GM12891 (cell line): Measurements from ENCODE around the gene AGXT2.

Experiments used
- DNase-seq: peaks from one replicate; pipeline ENCODE4 v3.0.0; 2011; ENCODE audit warnings: low spot score; ENCODE audit not compliant: insufficient read length
- FAIRE-seq: peaks from 2 replicates; lab custom pipeline; 2011; peaks lifted over from hg19 to GRCh38; lab: Jason Lieb, UNC
- PAX5 ChIP-seq: IDR thresholded peaks from 2 replicates; pipeline ENCODE4 v1.6.1; 2011; ENCODE audit warnings: low read length, moderate library complexity, mild to moderate bottlenecking; ENCODE audit not compliant: insufficient read depth, severe bottlenecking
- POLR2A ChIP-seq: IDR thresholded peaks from 2 replicates; pipeline ENCODE4 v1.6.1; 2011; ENCODE audit warnings: low read depth, low read length, control low read depth
- POLR2AphosphoS5 ChIP-seq: IDR thresholded peaks from 2 replicates; pipeline ENCODE4 v1.6.1; 2011; ENCODE audit warnings: low read depth, low read length, control low read depth
- POU2F2 ChIP-seq: IDR thresholded peaks from 2 replicates; pipeline ENCODE4 v1.6.1; 2011; ENCODE audit warnings: low read depth, mild to moderate bottlenecking, control low read depth, low read length, moderate library complexity
- SPI1 ChIP-seq: IDR thresholded peaks from 2 replicates; pipeline ENCODE4 v1.6.1; 2011; ENCODE audit warnings: low read depth, low read length, control low read depth
- TAF1 ChIP-seq: IDR thresholded peaks from 2 replicates; pipeline ENCODE4 v1.6.1; 2011; ENCODE audit warnings: low read depth, low read length, control low read depth

The AGXT2 gene

DNA sequence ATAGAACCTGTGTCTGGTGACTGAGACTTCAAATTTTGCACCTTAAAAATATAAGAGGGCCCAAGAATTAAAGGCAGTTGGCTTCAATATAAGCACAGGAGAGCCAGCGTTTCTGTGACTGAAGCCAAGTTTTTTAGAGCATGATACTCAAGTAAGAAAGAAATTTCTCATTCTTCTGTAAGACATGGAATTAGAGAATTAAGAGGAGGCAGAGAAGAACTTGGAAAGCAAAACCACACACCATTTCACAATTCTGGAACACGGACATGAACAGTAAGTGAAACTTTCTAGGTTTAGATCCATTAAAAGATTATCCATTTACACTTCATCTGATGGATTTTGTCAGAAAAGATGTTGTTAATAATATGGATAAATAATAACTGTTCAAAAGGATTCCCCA is 8.9 kb upstream of the AGXT2 start:
- FAIRE-seq (no peak), DNase-seq (no peak)
- TF ChIP-seq POLR2A, result no peak
- TF ChIP-seq SPI1, result no peak
- no peak for TF ChIP-seq PAX5

GRCh38 chr5:35052838-35053237 is 5.1 kb upstream of the AGXT2 start:
- TF ChIP-seq POLR2AphosphoS5, result no peak
- no peak for TF ChIP-seq SPI1
- no peak for TF ChIP-seq POU2F2
- TF ChIP-seq PAX5, result no peak
- no peak for TF ChIP-seq TAF1
- DNase-seq (no peak), FAIRE-seq (no peak)

DNA sequence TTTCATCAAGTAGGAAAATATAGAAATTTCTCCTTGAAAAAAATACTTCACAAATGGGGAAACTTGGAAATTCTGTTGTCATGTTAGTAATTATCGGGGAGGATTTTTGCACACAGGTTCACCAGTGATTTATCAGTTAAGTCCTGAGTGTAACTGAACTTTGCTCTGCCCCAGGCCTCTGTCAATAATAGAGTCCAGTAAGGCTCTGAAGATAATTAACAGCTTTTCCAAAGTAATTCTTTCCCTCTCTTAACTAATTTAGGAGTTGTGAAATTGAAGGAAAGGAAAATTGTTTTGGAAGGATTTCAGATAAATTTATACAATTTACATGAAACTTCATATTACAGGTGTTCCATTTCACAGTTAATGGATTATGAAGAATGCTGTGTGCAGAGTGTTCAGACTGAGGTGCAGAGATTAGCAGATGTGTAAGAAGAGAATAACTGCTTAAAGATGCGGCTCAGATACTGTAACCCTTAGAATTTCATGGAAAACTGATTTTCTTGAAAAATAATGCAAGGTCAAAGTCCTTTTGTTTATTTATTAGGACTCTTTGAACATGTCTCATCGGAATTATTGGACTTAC is 2.9 kb upstream of the AGXT2 start:
- DNase-seq (no peak), FAIRE-seq (no peak)
- TF ChIP-seq TAF1 (no peak), POU2F2 (no peak), POLR2AphosphoS5 (no peak), POLR2A (no peak), PAX5 (no peak), SPI1 (no peak)

DNA sequence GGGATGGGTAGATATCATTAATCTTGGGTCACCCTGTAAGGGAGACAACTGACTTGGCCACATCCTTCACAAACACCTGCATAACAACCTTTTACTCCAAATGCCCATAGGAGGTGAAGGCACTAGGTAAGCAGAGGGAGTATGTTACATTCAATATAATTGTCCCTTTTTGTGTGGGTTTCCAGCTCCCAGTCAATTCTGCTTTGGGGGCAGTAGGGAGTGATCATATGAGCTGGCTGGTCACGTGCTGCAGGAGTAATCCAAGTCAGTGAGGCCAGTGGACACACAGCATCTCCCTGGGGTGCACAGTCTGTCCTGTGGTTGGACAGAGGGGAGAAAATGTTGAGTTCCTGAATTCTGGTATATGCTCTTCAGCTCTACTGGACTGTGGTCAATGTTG is 1.2 kb upstream of the AGXT2 start:
- no peak for TF ChIP-seq PAX5
- no peak for TF ChIP-seq POLR2AphosphoS5
- no peak for TF ChIP-seq TAF1
- TF ChIP-seq SPI1, result no peak
- TF ChIP-seq POU2F2, result no peak
- no peak for TF ChIP-seq POLR2A
- DNase-seq (no peak), FAIRE-seq (no peak)

GRCh38 chr5:35046774-35047173 is 975 bp downstream of the AGXT2 start:
- TF ChIP-seq SPI1 (no peak), POLR2AphosphoS5 (no peak), POLR2A (no peak), PAX5 (no peak), TAF1 (no peak), POU2F2 (no peak)
- DNase-seq (no peak), FAIRE-seq (no peak)

DNA sequence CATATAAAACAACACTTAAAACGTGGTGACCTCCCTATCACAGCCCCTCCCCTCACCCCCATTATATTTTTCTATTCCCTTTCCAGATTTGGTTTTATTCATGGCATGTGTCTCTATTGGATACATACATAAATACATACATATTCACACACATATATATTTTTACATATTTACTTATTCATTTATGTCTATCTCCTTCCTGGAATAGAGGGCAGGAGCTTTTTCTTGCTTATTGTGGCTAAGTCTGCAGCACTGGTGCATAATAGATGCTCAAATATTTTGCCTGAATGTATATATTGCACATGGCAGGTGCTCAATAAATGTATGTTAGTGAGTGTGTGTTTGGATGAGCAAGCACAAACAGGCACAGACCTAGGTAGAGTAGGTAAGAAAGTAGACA is 2.5 kb downstream of the AGXT2 start:
- TF ChIP-seq SPI1, result no peak
- no peak for TF ChIP-seq PAX5
- no peak for TF ChIP-seq POU2F2
- DNase-seq (no peak), FAIRE-seq (no peak)

- no peak for FAIRE-seq
- no peak for TF ChIP-seq TAF1
- TF ChIP-seq SPI1, result no peak
- no peak for TF ChIP-seq POLR2A
- TF ChIP-seq POLR2AphosphoS5, result no peak
- no peak for TF ChIP-seq PAX5
- TF ChIP-seq POU2F2, result no peak
Measured at GRCh38 chr5:35044649-35045048, 3.1 kb downstream of the AGXT2 start.

GRCh38 chr5:35042781-35043180 is 5.0 kb downstream of the AGXT2 start:
- no peak for FAIRE-seq
- TF ChIP-seq SPI1 (no peak), POLR2AphosphoS5 (no peak), POLR2A (no peak), PAX5 (no peak), POU2F2 (no peak), TAF1 (no peak)
- no peak for DNase-seq

More at GRCh38 chr5:35044649-35045048, 3.1 kb downstream of the AGXT2 start:
- DNase-seq, result no peak

DNA sequence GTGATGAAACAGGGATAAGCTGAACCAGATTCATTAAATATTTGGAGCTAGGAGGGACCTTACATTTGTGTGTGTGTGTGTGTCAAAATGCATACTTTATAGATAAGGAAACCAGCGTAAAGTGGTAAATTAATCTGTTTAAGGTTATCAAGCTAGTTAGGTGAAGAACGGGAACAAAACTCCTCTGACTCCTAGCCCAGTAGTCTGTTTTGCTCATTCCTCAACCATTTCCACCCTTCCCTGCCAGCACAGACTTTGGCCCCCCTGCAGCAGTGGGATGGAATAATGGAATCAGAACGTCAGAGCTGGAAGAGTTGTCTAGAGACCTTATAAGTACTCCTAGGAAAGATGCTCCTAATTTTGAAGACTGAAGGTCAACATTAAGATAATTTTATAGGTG is 6.5 kb downstream of the AGXT2 start:
- no peak for FAIRE-seq
- TF ChIP-seq POLR2AphosphoS5 (no peak), PAX5 (no peak), TAF1 (no peak), POLR2A (no peak), POU2F2 (no peak), SPI1 (no peak)

GRCh38 chr5:35038891-35039290 is 8.9 kb downstream of the AGXT2 start:
- FAIRE-seq (no peak), DNase-seq (no peak)
- TF ChIP-seq POLR2AphosphoS5, result no peak
- TF ChIP-seq SPI1, result no peak
- TF ChIP-seq PAX5, result no peak
- TF ChIP-seq POLR2A, result no peak
- TF ChIP-seq TAF1, result no peak

More for the DNA sequence above, 6.5 kb downstream of the AGXT2 start:
- no peak for DNase-seq
